ENCODE results near the gene GUK1.

Gene GUK1

DNA sequence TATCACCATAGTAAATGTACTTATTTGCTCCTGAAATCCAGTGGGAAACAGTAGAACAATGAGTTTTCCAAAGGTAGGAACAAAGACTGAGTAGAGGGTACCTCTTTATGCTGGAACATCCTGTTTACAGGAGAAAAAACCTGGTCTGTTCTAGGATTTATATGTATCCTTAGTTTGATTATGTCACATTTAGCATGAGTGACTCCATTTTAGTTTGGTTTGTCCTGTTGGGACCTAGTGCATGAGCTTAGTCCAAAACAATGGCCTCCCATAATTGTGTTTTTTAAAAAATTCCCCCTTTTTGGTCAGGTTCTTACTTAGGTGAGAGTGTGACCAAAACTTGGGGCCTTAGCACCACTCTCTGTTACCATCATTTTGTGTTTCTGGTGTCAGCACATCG lies 27.5 kb upstream of the GUK1 start:
- WGBS, 2 experiments (ENCODE audit: insufficient coverage in 2 of 2) = 71 to 100% methylated on average over 1 of the region's 1 CpG
- H3K36me3 ChIP-seq (ENCODE audit: control insufficient read depth, insufficient read depth, low read length) = peaks cover 3% of the 10 kb centered on the region
- peaks cover 11% of the 10 kb centered on the region for H3K9me3 ChIP-seq (ENCODE audit: control insufficient read depth, low read length)
- peaks cover 10% of the 10 kb centered on the region for H3K4me1 ChIP-seq (ENCODE audit: control insufficient read depth, insufficient read depth, low read length, poor library complexity, severe bottlenecking)
- H3K27ac ChIP-seq (ENCODE audit: low read depth, low read length, severe bottlenecking) = no peak overlapping the region
- H3K4me3 ChIP-seq (ENCODE audit: extremely low read depth, insufficient read depth, low read length, poor library complexity, severe bottlenecking) = no peak overlapping the region

DNA sequence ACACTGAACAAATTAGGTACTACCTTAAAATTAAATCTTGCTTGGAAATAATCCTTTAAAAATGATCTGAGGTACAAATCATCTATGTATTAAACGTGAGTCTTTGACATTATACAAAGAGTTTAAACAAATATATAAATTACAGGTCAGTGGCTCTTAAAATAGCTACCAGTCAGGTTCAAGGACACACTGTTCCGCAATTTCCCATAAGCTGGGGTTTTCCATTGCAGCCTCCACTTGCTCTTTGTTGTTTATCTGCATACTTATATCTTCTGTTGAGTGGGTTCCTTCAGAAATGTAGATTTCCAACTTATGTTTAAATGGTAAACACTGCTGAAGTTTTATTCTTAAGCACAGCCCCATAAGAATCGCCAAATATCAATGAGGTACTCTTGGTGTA lies 25.3 kb upstream of the GUK1 start:
- no peak overlapping the region for H3K4me3 ChIP-seq (ENCODE audit: extremely low read depth, insufficient read depth, low read length, poor library complexity, severe bottlenecking)
- H3K27ac ChIP-seq (ENCODE audit: low read depth, low read length, severe bottlenecking) = no peak overlapping the region
- no CpG with 5 or more reads among the region's 3 CpGs for WGBS, 2 experiments (ENCODE audit: insufficient coverage in 2 of 2)
- H3K9me3 ChIP-seq (ENCODE audit: control insufficient read depth, low read length) = peaks cover 29% of the 10 kb centered on the region
- H3K36me3 ChIP-seq (ENCODE audit: control insufficient read depth, insufficient read depth, low read length) = no peaks in the 10 kb centered on the region
- H3K4me1 ChIP-seq (ENCODE audit: control insufficient read depth, insufficient read depth, low read length, poor library complexity, severe bottlenecking) = peaks cover 5% of the 10 kb centered on the region

DNA sequence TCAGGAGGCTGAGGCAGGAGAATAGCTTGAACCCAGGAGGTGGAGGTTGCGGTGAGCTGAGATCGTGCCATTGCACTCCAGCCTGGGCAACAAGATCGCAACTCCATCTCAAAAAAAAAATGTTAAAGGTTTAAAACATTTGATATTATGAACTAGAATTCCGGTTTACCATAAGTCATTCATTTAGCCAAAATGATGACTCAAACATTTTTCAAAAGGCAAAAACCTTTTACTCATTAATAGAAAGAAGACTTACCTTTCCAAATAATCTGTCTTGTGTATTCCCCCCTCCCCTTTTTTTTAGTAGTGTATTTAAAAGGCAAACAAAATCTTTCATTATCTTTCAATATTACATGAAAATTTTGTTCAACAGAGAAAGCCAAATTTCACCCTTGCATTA lies 22.7 kb upstream of the GUK1 start:
- Histone ChIP-seq H3K36me3 (ENCODE audit: control insufficient read depth, insufficient read depth, low read length) (no peaks in the 10 kb centered on the region), H3K4me1 (ENCODE audit: control insufficient read depth, insufficient read depth, low read length, poor library complexity, severe bottlenecking) (no peaks in the 10 kb centered on the region), H3K9me3 (ENCODE audit: control insufficient read depth, low read length) (peaks cover 34% of the 10 kb centered on the region), H3K4me3 (ENCODE audit: extremely low read depth, insufficient read depth, low read length, poor library complexity, severe bottlenecking) (no peak overlapping the region), H3K27ac (ENCODE audit: low read depth, low read length, severe bottlenecking) (no peak overlapping the region)
- 86% methylated on average over 1 of the region's 4 CpGs; no CpG with 5 or more reads in 1 of the 2 experiments for WGBS, 2 experiments (ENCODE audit: insufficient coverage in 2 of 2)

DNA sequence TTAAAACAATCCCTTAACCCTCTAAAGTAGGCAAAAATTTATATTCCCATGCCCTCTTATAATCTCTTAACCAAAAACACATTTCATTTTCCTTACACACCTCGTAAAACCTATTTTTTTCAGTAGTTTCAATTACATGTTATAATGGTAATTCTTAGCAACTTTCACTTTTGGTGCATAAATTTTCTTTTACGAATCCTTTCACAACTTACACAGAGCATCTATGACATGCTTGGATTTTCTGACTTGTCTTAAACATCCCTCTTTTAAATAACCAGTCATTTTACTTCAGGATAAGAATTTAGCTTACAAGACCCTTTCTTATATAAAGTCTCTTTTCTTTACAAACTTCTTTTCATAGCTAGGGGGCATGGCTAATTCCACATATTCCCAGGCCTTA lies 22.0 kb upstream of the GUK1 start:
- 80% methylated on average over 1 of the region's 2 CpGs; no CpG with 5 or more reads in 1 of the 2 experiments for WGBS, 2 experiments (ENCODE audit: insufficient coverage in 2 of 2)
- H3K4me1 ChIP-seq (ENCODE audit: control insufficient read depth, insufficient read depth, low read length, poor library complexity, severe bottlenecking) = no peaks in the 10 kb centered on the region
- H3K9me3 ChIP-seq (ENCODE audit: control insufficient read depth, low read length) = peaks cover 34% of the 10 kb centered on the region
- H3K36me3 ChIP-seq (ENCODE audit: control insufficient read depth, insufficient read depth, low read length) = no peaks in the 10 kb centered on the region
- H3K4me3 ChIP-seq (ENCODE audit: extremely low read depth, insufficient read depth, low read length, poor library complexity, severe bottlenecking) = no peak overlapping the region
- H3K27ac ChIP-seq (ENCODE audit: low read depth, low read length, severe bottlenecking) = no peak overlapping the region

DNA sequence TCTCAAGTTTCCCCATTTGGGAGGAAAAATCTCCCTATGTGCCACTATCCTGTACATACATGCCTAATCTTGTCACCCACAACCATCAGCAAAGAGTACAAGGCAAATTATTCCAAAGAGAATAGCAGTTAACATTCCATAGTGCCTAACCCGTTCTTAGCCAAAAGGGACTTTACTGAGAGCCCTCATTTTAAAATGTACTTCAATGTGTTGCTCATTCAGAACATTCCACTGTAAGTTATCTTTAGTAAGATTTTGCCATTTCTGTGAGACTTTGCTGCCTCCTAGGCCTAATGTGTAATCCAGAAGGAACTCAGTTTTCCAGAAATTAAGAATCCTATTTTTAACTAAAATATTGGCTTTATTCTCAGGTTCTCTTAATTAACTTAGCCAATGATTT lies 19.7 kb upstream of the GUK1 start:
- Histone ChIP-seq H3K4me3 (ENCODE audit: extremely low read depth, insufficient read depth, low read length, poor library complexity, severe bottlenecking) (no peak overlapping the region), H3K4me1 (ENCODE audit: control insufficient read depth, insufficient read depth, low read length, poor library complexity, severe bottlenecking) (no peaks in the 10 kb centered on the region), H3K27ac (ENCODE audit: low read depth, low read length, severe bottlenecking) (no peak overlapping the region), H3K36me3 (ENCODE audit: control insufficient read depth, insufficient read depth, low read length) (no peaks in the 10 kb centered on the region), H3K9me3 (ENCODE audit: control insufficient read depth, low read length) (peaks cover 34% of the 10 kb centered on the region)
- WGBS, 2 experiments (ENCODE audit: insufficient coverage in 2 of 2) = 80% methylated on average over 1 of the region's 1 CpG; no CpG with 5 or more reads in 1 of the 2 experiments

DNA sequence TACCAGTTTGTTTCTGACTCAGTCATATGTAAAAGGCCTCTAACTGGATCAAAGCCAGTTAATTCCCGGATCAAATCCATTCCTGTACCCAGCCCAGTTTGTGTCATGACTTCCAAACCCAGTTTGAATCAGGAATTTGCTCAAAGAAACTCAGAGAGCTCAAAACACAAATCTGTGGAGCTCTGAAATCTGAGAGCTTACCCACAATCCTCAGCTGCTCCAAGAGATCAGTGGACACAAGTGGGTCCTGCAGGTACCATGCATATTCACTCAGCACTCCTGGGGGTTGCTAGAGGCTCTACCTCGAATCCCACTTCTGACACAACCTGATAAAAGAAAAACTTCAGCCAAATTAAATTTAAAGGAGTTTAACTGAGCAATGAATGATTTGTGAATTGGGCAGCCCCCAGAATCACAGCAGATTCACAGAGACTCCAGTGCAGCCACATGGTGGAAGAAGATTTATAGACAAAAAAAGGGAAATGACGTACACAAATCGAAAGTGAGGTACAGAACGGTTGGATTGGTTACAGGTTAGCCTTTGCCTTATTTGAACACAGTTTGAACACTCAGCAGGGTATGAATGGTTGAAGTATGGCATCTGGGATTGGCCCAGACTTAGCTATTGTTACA lies 19.1 kb upstream of the GUK1 start:
- WGBS, 2 experiments (ENCODE audit: insufficient coverage in 2 of 2) = 84 to 88% methylated on average over 4 of the region's 5 CpGs

GRCh38 chr1:228122921-228123441 lies 17.1 kb upstream of the GUK1 start:
- Histone ChIP-seq H3K4me3 (ENCODE audit: extremely low read depth, insufficient read depth, low read length, poor library complexity, severe bottlenecking) (no peak overlapping the region), H3K4me1 (ENCODE audit: control insufficient read depth, insufficient read depth, low read length, poor library complexity, severe bottlenecking) (no peaks in the 10 kb centered on the region), H3K36me3 (ENCODE audit: control insufficient read depth, insufficient read depth, low read length) (no peaks in the 10 kb centered on the region), H3K27ac (ENCODE audit: low read depth, low read length, severe bottlenecking) (no peak overlapping the region), H3K9me3 (ENCODE audit: control insufficient read depth, low read length) (peaks cover 22% of the 10 kb centered on the region)
- no CpG with 5 or more reads among the region's 1 CpG for WGBS, 2 experiments (ENCODE audit: insufficient coverage in 2 of 2)

More for the DNA sequence above, 19.1 kb upstream of the GUK1 start:
- peaks cover 34% of the 10 kb centered on the region for H3K9me3 ChIP-seq (ENCODE audit: control insufficient read depth, low read length)
- H3K27ac ChIP-seq (ENCODE audit: low read depth, low read length, severe bottlenecking) = no peak overlapping the region
- no peak overlapping the region for H3K4me3 ChIP-seq (ENCODE audit: extremely low read depth, insufficient read depth, low read length, poor library complexity, severe bottlenecking)
- H3K4me1 ChIP-seq (ENCODE audit: control insufficient read depth, insufficient read depth, low read length, poor library complexity, severe bottlenecking) = no peaks in the 10 kb centered on the region
- H3K36me3 ChIP-seq (ENCODE audit: control insufficient read depth, insufficient read depth, low read length) = no peaks in the 10 kb centered on the region

- 67 to 83% methylated on average over 1 of the region's 2 CpGs for WGBS, 2 experiments (ENCODE audit: insufficient coverage in 2 of 2)
- H3K4me1 ChIP-seq (ENCODE audit: control insufficient read depth, insufficient read depth, low read length, poor library complexity, severe bottlenecking) = no peaks in the 10 kb centered on the region
- H3K9me3 ChIP-seq (ENCODE audit: control insufficient read depth, low read length) = peaks cover 17% of the 10 kb centered on the region
- no peaks in the 10 kb centered on the region for H3K36me3 ChIP-seq (ENCODE audit: control insufficient read depth, insufficient read depth, low read length)
- no peak overlapping the region for H3K4me3 ChIP-seq (ENCODE audit: extremely low read depth, insufficient read depth, low read length, poor library complexity, severe bottlenecking)
- no peak overlapping the region for H3K27ac ChIP-seq (ENCODE audit: low read depth, low read length, severe bottlenecking)
Observed at GRCh38 chr1:228123505-228123904, 16.6 kb upstream of the GUK1 start.

DNA sequence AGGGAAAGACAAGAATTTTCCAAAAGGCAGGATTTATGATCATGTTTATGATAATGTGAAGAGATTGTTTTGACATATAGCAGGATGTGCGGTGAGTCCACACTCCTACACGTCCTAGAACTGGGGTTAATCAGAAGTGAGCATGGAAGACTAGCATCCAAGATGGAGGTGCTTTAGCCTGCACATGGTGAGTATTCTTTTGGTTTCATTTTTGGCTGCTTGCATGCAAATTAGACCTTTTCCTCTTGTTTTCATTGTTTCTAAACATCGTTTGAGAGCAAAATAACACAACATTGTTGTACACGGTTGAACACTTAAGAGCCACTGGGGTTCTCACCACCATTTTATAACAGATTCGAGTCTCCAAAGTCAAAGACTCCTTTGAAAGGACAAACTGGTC lies 14.9 kb upstream of the GUK1 start:
- Histone ChIP-seq H3K27ac (ENCODE audit: low read depth, low read length, severe bottlenecking) (no peak overlapping the region), H3K36me3 (ENCODE audit: control insufficient read depth, insufficient read depth, low read length) (no peaks in the 10 kb centered on the region), H3K9me3 (ENCODE audit: control insufficient read depth, low read length) (peaks cover 1% of the 10 kb centered on the region), H3K4me3 (ENCODE audit: extremely low read depth, insufficient read depth, low read length, poor library complexity, severe bottlenecking) (no peak overlapping the region), H3K4me1 (ENCODE audit: control insufficient read depth, insufficient read depth, low read length, poor library complexity, severe bottlenecking) (no peaks in the 10 kb centered on the region)
- WGBS, 2 experiments (ENCODE audit: insufficient coverage in 2 of 2) = 74 to 90% methylated on average over 3 to 5 of the region's 5 CpGs

GRCh38 chr1:228131766-228132165 lies 8.3 kb upstream of the GUK1 start:
- Histone ChIP-seq H3K4me1 (ENCODE audit: control insufficient read depth, insufficient read depth, low read length, poor library complexity, severe bottlenecking) (no peaks in the 10 kb centered on the region), H3K4me3 (ENCODE audit: extremely low read depth, insufficient read depth, low read length, poor library complexity, severe bottlenecking) (no peak overlapping the region), H3K9me3 (ENCODE audit: control insufficient read depth, low read length) (no peaks in the 10 kb centered on the region), H3K27ac (ENCODE audit: low read depth, low read length, severe bottlenecking) (no peak overlapping the region), H3K36me3 (ENCODE audit: control insufficient read depth, insufficient read depth, low read length) (no peaks in the 10 kb centered on the region)
- 82 to 88% methylated on average over 1 to 2 of the region's 2 CpGs for WGBS, 2 experiments (ENCODE audit: insufficient coverage in 2 of 2)

DNA sequence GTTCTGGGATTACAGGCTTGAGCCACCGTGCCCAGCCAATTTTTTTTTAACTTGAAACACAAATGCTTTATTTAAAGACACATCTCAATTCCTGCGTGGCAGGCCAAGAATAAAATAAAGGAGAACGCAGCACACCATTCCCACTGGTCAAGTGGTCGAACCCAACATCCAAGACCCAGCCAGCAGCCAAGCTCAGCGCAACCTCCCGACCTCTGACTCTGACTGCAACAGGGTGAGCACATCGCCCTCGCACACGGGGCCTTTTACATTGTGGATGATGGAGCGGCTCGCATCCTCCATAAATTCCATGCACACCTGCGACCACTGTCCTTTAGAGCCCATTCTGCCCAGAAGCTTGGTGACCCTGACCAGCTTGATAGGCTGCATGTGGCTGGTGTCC lies 5.5 kb upstream of the GUK1 start:
- H3K36me3 ChIP-seq (ENCODE audit: control insufficient read depth, insufficient read depth, low read length) = no peaks in the 10 kb centered on the region
- WGBS, 2 experiments (ENCODE audit: insufficient coverage in 2 of 2) = 84 to 91% methylated on average over 9 to 11 of the region's 12 CpGs
- H3K27ac ChIP-seq (ENCODE audit: low read depth, low read length, severe bottlenecking) = no peak overlapping the region
- no peaks in the 10 kb centered on the region for H3K9me3 ChIP-seq (ENCODE audit: control insufficient read depth, low read length)
- no peaks in the 10 kb centered on the region for H3K4me1 ChIP-seq (ENCODE audit: control insufficient read depth, insufficient read depth, low read length, poor library complexity, severe bottlenecking)
- no peak overlapping the region for H3K4me3 ChIP-seq (ENCODE audit: extremely low read depth, insufficient read depth, low read length, poor library complexity, severe bottlenecking)
